Cardiac muscle cell (in vitro differentiated cells and primary cell): ENCODE measurements around the gene STARD5. TPM values are rescaled to one million over a fixed set of nuclear protein-coding genes. Genes with fewer than 3 reads are reported as not detected.

Source experiments
- DNase-seq, 2 donors: peaks; one replicate each; pipeline versions ENCODE4 v3.0.0 to v3.0.0-alpha.2; 2010 to 2017; ENCODE audit warnings: low read depth in 1 of 2, low spot score in 1 of 2
- H3K27ac ChIP-seq: fragments of 200-600 bp; sonication (generic); 2 replicates; pipeline ENCODE4 v1.5.1; 2016
- H3K27me3 ChIP-seq: fragments of 200-600 bp; sonication (generic); 2 replicates; pipeline ENCODE4 v1.6.0; 2016; ENCODE audit warnings: control low read depth
- H3K36me3 ChIP-seq: fragments of 200-600 bp; sonication (generic); 2 replicates; pipeline ENCODE4 v1.5.1; 2016; ENCODE audit warnings: control low read depth
- H3K4me1 ChIP-seq: fragments of 200-600 bp; sonication (generic); 2 replicates; pipeline ENCODE4 v1.8.1; 2017; ENCODE audit warnings: low read depth, mild to moderate bottlenecking, mixed run types
- H3K4me3 ChIP-seq: fragments of 200-600 bp; sonication (generic); 2 replicates; pipeline ENCODE4 v1.5.1; 2016; ENCODE audit warnings: mild to moderate bottlenecking
- H3K9me3 ChIP-seq: fragments of 200-600 bp; sonication (generic); 2 replicates; pipeline ENCODE4 v1.5.1; 2017; ENCODE audit warnings: low read depth, mild to moderate bottlenecking, control low read depth
- CTCF ChIP-seq: IDR thresholded peaks from 2 replicates; pipeline ENCODE4 v1.5.1; 2012; ENCODE audit warnings: low read depth, mild to moderate bottlenecking, low read length
- polyA plus RNA-seq: library from polyadenylated mRNA; unstranded; fragments of >200 nt; fragmentation: Nextera tagmentation; extraction: Ambion mirVana; gene quantifications from 2 replicates; pipeline ENCODE4 v1.2.1, GENCODE V29; 2016
- total RNA-seq: library from RNA; depleted of rRNA; stranded (reverse); fragments of >200 nt; gene quantifications from 2 replicates; pipeline ENCODE4 v1.2.3, GENCODE V29; 2016

The STARD5 gene
- total and polyA plus RNA-seq, 2 experiments from 2014 or later: 2.1 to 2.2 TPM

- Histone ChIP-seq H3K4me1 (no peaks in the 10 kb centered on the region), H3K36me3 (no peaks in the 10 kb centered on the region), H3K9me3 (no peaks in the 10 kb centered on the region), H3K27me3 (no peaks in the 10 kb centered on the region), H3K4me3 (no peak overlapping the region), H3K27ac (no peak overlapping the region)
- DNase-seq: peak in 1 of 2 donors; percentile 30
- no peak for TF ChIP-seq CTCF
Measured at GRCh38 chr15:81268340-81268739, 55.6 kb downstream of the STARD5 start.

- peak; percentile 95 for TF ChIP-seq CTCF
- Histone ChIP-seq H3K4me1 (no peaks in the 10 kb centered on the region), H3K36me3 (no peaks in the 10 kb centered on the region), H3K27me3 (no peaks in the 10 kb centered on the region), H3K4me3 (no peak overlapping the region), H3K9me3 (no peaks in the 10 kb centered on the region), H3K27ac (no peak overlapping the region)
- peak; percentile 86 to 87 for DNase-seq
Measured at GRCh38 chr15:81265944-81266775, 57.8 kb downstream of the STARD5 start.

GRCh38 chr15:81265256-81265943, 58.5 kb downstream of the STARD5 start:
- H3K27me3 ChIP-seq: no peaks in the 10 kb centered on the region
- no peaks in the 10 kb centered on the region for H3K36me3 ChIP-seq
- no peak for TF ChIP-seq CTCF
- H3K9me3 ChIP-seq: no peaks in the 10 kb centered on the region
- no peak overlapping the region for H3K27ac ChIP-seq
- H3K4me1 ChIP-seq: no peaks in the 10 kb centered on the region
- H3K4me3 ChIP-seq: no peak overlapping the region
- DNase-seq: no peak

- no peaks in the 10 kb centered on the region for H3K9me3 ChIP-seq
- H3K4me3 ChIP-seq: no peak overlapping the region
- no peak overlapping the region for H3K27ac ChIP-seq
- H3K4me1 ChIP-seq: no peaks in the 10 kb centered on the region
- H3K27me3 ChIP-seq: peaks cover 8% of the 10 kb centered on the region
- no peak for TF ChIP-seq CTCF
- H3K36me3 ChIP-seq: no peaks in the 10 kb centered on the region
- no peak for DNase-seq
Measured at GRCh38 chr15:81264072-81264857, 59.7 kb downstream of the STARD5 start.

- Histone ChIP-seq H3K27me3 (peaks cover 9% of the 10 kb centered on the region), H3K9me3 (no peaks in the 10 kb centered on the region), H3K36me3 (no peaks in the 10 kb centered on the region), H3K4me3 (no peak overlapping the region), H3K4me1 (no peaks in the 10 kb centered on the region), H3K27ac (no peak overlapping the region)
- DNase-seq: no peak
- no peak for TF ChIP-seq CTCF
Measured at GRCh38 chr15:81263477-81263876, 60.5 kb downstream of the STARD5 start.
